GM12878 (cell line): ENCODE results near the gene ICAM2. TPM values are rescaled to one million over a fixed set of nuclear protein-coding genes. Genes with fewer than 3 reads are reported as not detected.

Experiments
- ATAC-seq: fragments of 200-7000 bp; cut with Tn5 transposase; 3 replicates; pipeline ENCODE4 v1.9.1; 2020; ENCODE audit warnings: mild to moderate bottlenecking, moderate library complexity
- BruUV-seq: library from RNA; stranded (reverse); fragments of 400-500 nt; replicated peaks from 2 replicates; lab custom pipeline; 2021; lab: Mats Ljungman, UMichigan
- CTCF ChIA-PET: fragments of 300-600 bp; sonication (Branson Sonifier 250); formaldehyde crosslinking; extraction: SDS; loops from one replicate; lab custom pipeline; 2021; ENCODE audit warnings: inconsistent platforms; lab: Yijun Ruan, JAX
- POLR2A ChIA-PET: fragments of 350-600 bp; formaldehyde crosslinking; extraction: SDS; loops from one replicate; lab custom pipeline; 2021; ENCODE audit warnings: inconsistent platforms; lab: Charles Lee
- RAD21 ChIA-PET: fragments of 300-600 bp; sonication (Branson Sonifier 250); formaldehyde crosslinking; loops from one replicate; lab custom pipeline; 2023; ENCODE audit warnings: antibody characterized with exemption; ENCODE audit not compliant: unreplicated experiment; lab: Charles Lee
- SMC1A ChIA-PET: fragments of 300-600 bp; sonication (Branson Sonifier 250); formaldehyde crosslinking; loops from one replicate; lab custom pipeline; 2023; ENCODE audit not compliant: unreplicated experiment, uncharacterized antibody; lab: Charles Lee
- DNase-seq: peaks from one replicate; pipeline ENCODE4 v3.0.0-alpha.2; 2011; ENCODE audit warnings: low read depth, low spot score
- FAIRE-seq: peaks from 3 replicates; lab custom pipeline; 2011; peaks lifted over from hg19 to GRCh38; lab: Jason Lieb, UNC
- H2AFZ ChIP-seq: 2 replicates; pipeline ENCODE4 v1.6.0; 2011; ENCODE audit warnings: low read depth, low read length, control low read depth; ENCODE audit not compliant: control insufficient read depth
- H3K27ac ChIP-seq: 2 replicates; pipeline ENCODE4 v1.5.1; 2011; ENCODE audit warnings: control low read depth; ENCODE audit not compliant: control insufficient read depth, insufficient read depth
- H3K27me3 ChIP-seq, 2 experiments: replicated peaks in 1 of 2; 2 replicates each; pipeline versions ENCODE4 v1.6.0 to v1.6.1; 2011; ENCODE audit warnings: low read length in 1 of 2; ENCODE audit not compliant: control insufficient read depth in 2 of 2, insufficient read depth in 2 of 2
- H3K36me3 ChIP-seq, 2 experiments: 2 replicates each; pipeline ENCODE4 v1.5.1; 2011; ENCODE audit warnings: low read length in 1 of 2; ENCODE audit not compliant: control insufficient read depth in 2 of 2, insufficient read depth in 2 of 2
- H3K4me1 ChIP-seq: 2 replicates; pipeline ENCODE4 v1.6.1; 2011; ENCODE audit warnings: mild to moderate bottlenecking, low read length, moderate library complexity, mixed read lengths; ENCODE audit not compliant: control insufficient read depth, insufficient read depth
- H3K4me2 ChIP-seq: 2 replicates; pipeline ENCODE4 v1.6.0; 2011; ENCODE audit warnings: control low read depth; ENCODE audit not compliant: control insufficient read depth, insufficient read depth
- H3K4me3 ChIP-seq: fragments of 200-600 bp; sonication (generic); 2 replicates; pipeline ENCODE4 v1.5.1; 2016
- H3K79me2 ChIP-seq: 2 replicates; pipeline ENCODE4 v1.6.0; 2011; ENCODE audit warnings: low read length; ENCODE audit not compliant: control insufficient read depth, insufficient read depth
- H3K9ac ChIP-seq: 2 replicates; pipeline ENCODE4 v1.8.0; 2011; ENCODE audit warnings: low read length, control low read depth, mixed read lengths; ENCODE audit not compliant: control insufficient read depth, insufficient read depth
- H3K9me3 ChIP-seq: replicated peaks from 3 replicates; pipeline ENCODE4 v1.5.1; 2011; ENCODE audit warnings: mild to moderate bottlenecking, low read length; ENCODE audit not compliant: control insufficient read depth, insufficient read depth
- H4K20me1 ChIP-seq: 2 replicates; pipeline ENCODE4 v1.6.0; 2011; ENCODE audit not compliant: control insufficient read depth, insufficient read depth
- ATF7 ChIP-seq: fragments of 450-650 bp; IDR thresholded peaks from 2 replicates; pipeline ENCODE4 v1.6.1; 2016; ENCODE audit warnings: low read depth, mild to moderate bottlenecking
- CBX5 ChIP-seq: sonication (generic); IDR thresholded peaks from 2 replicates; pipeline ENCODE4 v1.6.1; 2016; ENCODE audit warnings: low read depth, moderate library complexity, mild to moderate bottlenecking, inconsistent platforms
- JUND ChIP-seq: IDR thresholded peaks from 2 replicates; pipeline ENCODE4 v1.6.1; 2012; ENCODE audit warnings: low read depth, mild to moderate bottlenecking, low read length, improper control_type of control experiment, moderate library complexity
- SMAD1 ChIP-seq: fragments of 450-650 bp; IDR thresholded peaks from 2 replicates; pipeline ENCODE4 v1.6.1; 2018; ENCODE audit warnings: mild to moderate bottlenecking, low read depth; ENCODE audit not compliant: partially characterized antibody
- TARDBP ChIP-seq: IDR thresholded peaks from 2 replicates; pipeline ENCODE4 v1.6.1; 2016; ENCODE audit warnings: borderline replicate concordance
- WGBS: methylation state at CpG from one replicate; pipeline ENCODE4 v1.1.6; 2016; ENCODE audit warnings: low lambda C conversion rate; ENCODE audit not compliant: insufficient replicate concordance, insufficient coverage; ENCODE audit errors: missing lambda C conversion rate; 5-methylcytosine and 5-hydroxymethylcytosine counted together
- in situ Hi-C: fragments of 300-500 bp; cut with MboI; formaldehyde crosslinking; loops from 9 replicates; pipeline ENCODE4 v1.14.3; 2018; ENCODE audit warnings: mixed read lengths
- intact Hi-C: fragments of 100-400 bp; cut with micrococcal nuclease; formaldehyde crosslinking; loops from one replicate; pipeline ENCODE4 v1.14.2; 2022; ENCODE audit not compliant: unreplicated experiment
- polyA plus RNA-seq, 11 experiments: library from polyadenylated mRNA; depleted of rRNA in 4 of 11; unstranded in 6 of 11; stranded (reverse) in 5 of 11; fragments of >200 nt; fragmentation: Nextera tagmentation in 4 of 11; fragmentation: Illumina TruSeq in 1 of 11; extraction: Ambion mirVana in 4 of 11; extraction: Trizol in 1 of 11; gene quantifications; 1 replicate in 1 of 11; 2 replicates in 10 of 11; pipeline versions ENCODE4 v1.2.1 to v1.2.3, GENCODE V29; 2011 to 2016; ENCODE audit warnings: inconsistent platforms in 2 of 11, missing spikeins in 2 of 11, low read depth in 1 of 11
- total RNA-seq, 4 experiments: library from RNA; depleted of rRNA in 3 of 4; stranded (reverse); fragments of >200 nt in 3 of 4; fragmentation: Illumina TruSeq in 1 of 4; extraction: Trizol in 1 of 4; gene quantifications; 2 replicates each; pipeline versions ENCODE4 v1.2.1 to v1.2.3, GENCODE V29; 2013 to 2021
- TF ChIP-seq, protein P1 (sequence below): fragments of 450-650 bp; IDR thresholded peaks from 2 replicates; pipeline ENCODE4 v1.6.1; 2017; ENCODE audit warnings: mild to moderate bottlenecking
- TF ChIP-seq, protein P2 (sequence below): IDR thresholded peaks from 2 replicates; pipeline ENCODE4 v1.6.1; 2012; ENCODE audit warnings: low read depth, low read length, improper control_type of control experiment

ICAM2 gene
- total and polyA plus RNA-seq, 10 of the 15 experiments (the other 5 are each of a cell fraction or from before 2014, with no cell fraction given), result 23.6 to 108 (median 58.1) TPM

DNA sequence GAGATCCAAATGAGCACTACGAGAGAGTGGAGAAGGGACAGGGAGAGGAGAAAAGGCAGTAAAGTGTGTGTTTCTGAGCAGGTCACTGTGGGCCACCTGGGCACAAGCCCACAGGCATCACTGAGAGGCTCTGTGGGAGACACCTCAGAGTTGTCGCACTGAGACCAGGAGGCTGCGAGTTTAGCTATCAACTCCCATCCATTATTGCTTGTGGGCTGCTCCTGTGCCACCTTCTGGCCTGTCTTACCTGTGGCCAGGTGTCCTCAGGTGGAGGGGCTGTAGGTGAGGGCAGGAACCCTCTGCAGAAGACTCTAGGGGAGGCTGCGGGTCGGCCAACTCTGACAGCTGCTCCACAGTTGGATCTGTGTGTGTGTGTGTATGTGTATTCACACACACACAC, 24.8 kb downstream of the ICAM2 start:
- H3K9ac ChIP-seq, result no peak overlapping the region
- ATAC-seq, result no peak
- CTCF ChIA-PET, result interaction anchor here (1.8 to 3.0 kb wide), 4 partner anchors 16 to 138 kb away, joined by 5 to 14 read pairs (median 10); no protein-coding TSS in a partner anchor
- no peaks in the 10 kb centered on the region for H3K9me3 ChIP-seq
- FAIRE-seq, result no peak
- no peak overlapping the region for H3K4me2 ChIP-seq
- peaks cover 4% of the 10 kb centered on the region for H3K4me1 ChIP-seq
- H3K36me3 ChIP-seq, result no peaks in the 10 kb centered on the region
- DNase-seq, result no peak
- in situ Hi-C loops (no loop called here), intact Hi-C loops (no loop called here)
- SMC1A ChIA-PET, result interaction anchor here (0.7 to 1.3 kb wide), 3 partner anchors 45 to 79 kb away, joined by 3 read pairs; no protein-coding TSS in a partner anchor
- no peaks in the 10 kb centered on the region for H3K79me2 ChIP-seq
- 41% methylated on average over 5 of the region's 5 CpGs for WGBS
- peaks cover 3 to 7% of the 10 kb centered on the region in 2 experiments for H3K27me3 ChIP-seq
- no peak overlapping the region for H2AFZ ChIP-seq
- H3K27ac ChIP-seq, result no peak overlapping the region
- TF ChIP-seq, protein P1, sequence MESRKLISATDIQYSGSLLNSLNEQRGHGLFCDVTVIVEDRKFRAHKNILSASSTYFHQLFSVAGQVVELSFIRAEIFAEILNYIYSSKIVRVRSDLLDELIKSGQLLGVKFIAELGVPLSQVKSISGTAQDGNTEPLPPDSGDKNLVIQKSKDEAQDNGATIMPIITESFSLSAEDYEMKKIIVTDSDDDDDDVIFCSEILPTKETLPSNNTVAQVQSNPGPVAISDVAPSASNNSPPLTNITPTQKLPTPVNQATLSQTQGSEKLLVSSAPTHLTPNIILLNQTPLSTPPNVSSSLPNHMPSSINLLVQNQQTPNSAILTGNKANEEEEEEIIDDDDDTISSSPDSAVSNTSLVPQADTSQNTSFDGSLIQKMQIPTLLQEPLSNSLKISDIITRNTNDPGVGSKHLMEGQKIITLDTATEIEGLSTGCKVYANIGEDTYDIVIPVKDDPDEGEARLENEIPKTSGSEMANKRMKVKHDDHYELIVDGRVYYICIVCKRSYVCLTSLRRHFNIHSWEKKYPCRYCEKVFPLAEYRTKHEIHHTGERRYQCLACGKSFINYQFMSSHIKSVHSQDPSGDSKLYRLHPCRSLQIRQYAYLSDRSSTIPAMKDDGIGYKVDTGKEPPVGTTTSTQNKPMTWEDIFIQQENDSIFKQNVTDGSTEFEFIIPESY, result no peak
- TF ChIP-seq ATF7 (no peak), TARDBP (no peak), CBX5 (no peak), JUND (no peak), SMAD1 (no peak)
- TF ChIP-seq, protein P2, sequence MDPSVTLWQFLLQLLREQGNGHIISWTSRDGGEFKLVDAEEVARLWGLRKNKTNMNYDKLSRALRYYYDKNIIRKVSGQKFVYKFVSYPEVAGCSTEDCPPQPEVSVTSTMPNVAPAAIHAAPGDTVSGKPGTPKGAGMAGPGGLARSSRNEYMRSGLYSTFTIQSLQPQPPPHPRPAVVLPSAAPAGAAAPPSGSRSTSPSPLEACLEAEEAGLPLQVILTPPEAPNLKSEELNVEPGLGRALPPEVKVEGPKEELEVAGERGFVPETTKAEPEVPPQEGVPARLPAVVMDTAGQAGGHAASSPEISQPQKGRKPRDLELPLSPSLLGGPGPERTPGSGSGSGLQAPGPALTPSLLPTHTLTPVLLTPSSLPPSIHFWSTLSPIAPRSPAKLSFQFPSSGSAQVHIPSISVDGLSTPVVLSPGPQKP, result no peak
- POLR2A ChIA-PET, result no interaction called here
- no peaks in the 10 kb centered on the region for H4K20me1 ChIP-seq
- BruUV-seq, result no TSS peak
- no peak overlapping the region for H3K4me3 ChIP-seq
- RAD21 ChIA-PET, result interaction anchor here (0.5 kb wide), 1 partner anchor 294 kb away, joined by 3 read pairs; no protein-coding TSS in a partner anchor
